ENCODE measurements around the gene PORCN.
"Not testable (repeated sequence)": the region's sequence is repeated elsewhere in the genome, so short reads cannot be mapped to it uniquely, and the experiment has no call there.

Gene PORCN

GRCh38 chrX:48540028-48540375 lies 31.2 kb downstream of the PORCN start:
- DNase-seq (ENCODE audit: low read depth, low spot score): no peak

DNA sequence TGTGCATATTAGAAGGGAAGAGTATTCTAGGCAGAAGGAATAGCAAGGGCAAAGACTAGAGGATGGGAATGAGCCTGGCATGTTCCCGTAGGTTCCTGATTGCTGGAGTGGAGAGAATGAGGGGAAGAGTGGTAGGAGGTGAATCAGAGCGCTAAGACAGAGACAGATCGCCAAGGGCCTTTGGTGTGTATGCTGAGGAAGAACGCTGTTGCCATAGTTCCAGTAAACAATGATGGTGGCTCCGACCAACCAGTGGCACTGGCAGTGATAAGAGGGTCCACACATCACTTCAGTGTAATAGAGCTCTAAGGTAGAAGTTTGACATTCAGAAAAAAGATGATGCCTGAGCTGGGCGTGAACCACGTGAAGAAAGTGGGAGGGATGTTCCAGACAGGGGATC lies 31.7 kb downstream of the PORCN start:
- no peak for DNase-seq (ENCODE audit: low read depth, low spot score)

GRCh38 chrX:48541140-48541814 lies 32.5 kb downstream of the PORCN start:
- DNase-seq (ENCODE audit: low read depth, low spot score): no peak

DNA sequence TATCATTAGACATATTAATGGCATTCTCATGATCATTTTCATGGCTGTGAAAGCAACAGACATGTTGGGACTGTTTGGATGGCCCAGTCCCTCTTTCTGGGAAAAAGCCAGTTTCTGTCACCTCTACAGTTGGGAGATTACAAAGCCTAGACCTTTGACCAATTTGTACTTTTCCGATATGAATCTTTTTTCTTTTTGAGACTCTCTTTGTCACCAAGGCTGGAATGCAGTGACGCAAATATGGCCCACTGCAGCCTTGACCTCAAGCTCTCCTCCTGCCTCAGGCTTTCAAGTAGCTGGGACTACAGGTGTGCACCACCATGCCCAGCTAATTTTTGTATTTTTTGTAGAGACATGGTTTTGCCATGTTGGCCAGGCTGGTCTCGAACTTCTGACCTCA lies 40.1 kb downstream of the PORCN start:
- DNase-seq (ENCODE audit: low read depth, low spot score): no peak

DNA sequence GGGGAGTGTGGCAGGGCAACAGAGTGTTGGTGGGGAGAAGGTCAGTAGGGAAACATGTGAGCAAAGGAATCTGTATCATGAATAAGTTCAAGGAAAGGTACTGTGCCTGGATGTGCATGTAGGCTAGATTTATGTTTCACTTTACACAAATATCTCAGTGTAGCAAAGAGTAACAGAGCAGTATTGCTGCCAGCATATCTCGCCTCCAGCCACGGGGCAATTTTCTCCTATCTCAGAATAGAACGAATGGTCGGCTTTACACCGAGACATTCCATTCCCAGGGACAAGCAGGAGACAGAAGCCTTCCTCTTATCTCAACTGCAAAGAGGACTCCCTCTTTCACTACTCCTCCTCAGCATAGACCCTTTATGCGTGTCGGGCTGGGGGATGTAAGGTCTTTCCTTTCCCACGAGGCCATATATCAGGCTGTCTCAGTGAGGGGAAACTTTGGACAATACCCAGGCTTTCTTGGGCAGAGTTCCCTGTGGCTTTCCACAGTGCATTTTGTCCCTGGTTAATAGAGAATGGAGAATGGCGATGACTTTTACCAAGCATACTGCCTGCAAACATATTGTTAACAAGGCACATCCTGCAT lies 47.0 kb downstream of the PORCN start:
- not testable (repeated sequence) for DNase-seq (ENCODE audit: low read depth, low spot score)

DNA sequence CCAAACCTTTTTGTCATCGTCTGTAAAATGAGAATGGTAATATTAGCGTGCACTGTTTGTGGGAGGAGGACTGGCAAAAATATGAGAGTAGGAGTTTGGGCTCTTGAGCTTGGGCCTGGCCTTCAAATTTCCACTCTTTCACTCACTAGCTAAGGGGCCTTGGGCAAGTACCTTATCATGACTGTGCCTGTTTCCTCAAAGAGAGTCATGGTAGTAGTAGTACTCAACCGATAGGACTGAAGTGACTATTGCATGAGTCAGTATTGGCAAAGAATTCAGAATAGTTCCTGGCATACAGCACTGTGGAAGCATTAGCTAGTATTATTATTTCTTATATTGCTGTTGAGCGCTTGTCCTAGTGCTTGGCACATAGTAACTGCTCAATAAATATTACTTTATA lies 49.5 kb downstream of the PORCN start:
- no peak for DNase-seq (ENCODE audit: low read depth, low spot score)

DNA sequence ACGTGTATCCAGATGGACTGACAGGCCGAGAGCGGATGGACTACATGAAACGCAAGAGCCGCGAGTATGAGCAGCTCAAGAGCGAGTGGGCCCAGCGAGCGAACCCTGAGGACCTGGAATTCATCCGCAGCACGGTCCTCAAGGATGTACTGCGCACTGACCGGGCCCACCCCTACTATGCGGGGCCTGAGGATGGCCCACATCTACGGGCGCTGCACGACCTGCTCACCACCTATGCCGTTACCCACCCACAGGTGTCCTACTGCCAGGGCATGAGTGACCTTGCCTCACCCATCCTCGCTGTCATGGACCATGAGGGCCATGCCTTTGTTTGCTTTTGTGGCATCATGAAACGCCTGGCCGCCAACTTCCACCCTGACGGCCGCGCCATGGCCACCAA lies 50.8 kb downstream of the PORCN start:
- DNase-seq (ENCODE audit: low read depth, low spot score): no peak

DNA sequence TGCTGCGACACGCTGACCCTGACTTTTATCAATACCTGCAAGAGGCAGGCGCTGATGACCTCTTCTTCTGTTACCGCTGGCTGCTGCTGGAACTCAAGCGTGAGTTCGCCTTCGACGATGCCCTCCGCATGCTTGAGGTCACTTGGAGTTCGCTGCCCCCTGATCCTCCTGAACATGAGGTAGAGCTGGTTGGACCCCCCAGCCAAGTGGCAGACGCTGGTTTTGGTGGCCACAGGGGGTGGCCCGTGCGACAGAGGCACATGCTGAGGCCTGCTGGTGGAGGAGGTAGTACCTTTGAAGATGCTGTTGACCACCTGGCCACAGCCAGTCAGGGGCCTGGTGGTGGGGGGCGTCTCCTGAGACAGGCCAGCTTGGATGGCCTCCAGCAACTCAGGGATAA lies 51.3 kb downstream of the PORCN start:
- DNase-seq (ENCODE audit: low read depth, low spot score): no peak

DNA sequence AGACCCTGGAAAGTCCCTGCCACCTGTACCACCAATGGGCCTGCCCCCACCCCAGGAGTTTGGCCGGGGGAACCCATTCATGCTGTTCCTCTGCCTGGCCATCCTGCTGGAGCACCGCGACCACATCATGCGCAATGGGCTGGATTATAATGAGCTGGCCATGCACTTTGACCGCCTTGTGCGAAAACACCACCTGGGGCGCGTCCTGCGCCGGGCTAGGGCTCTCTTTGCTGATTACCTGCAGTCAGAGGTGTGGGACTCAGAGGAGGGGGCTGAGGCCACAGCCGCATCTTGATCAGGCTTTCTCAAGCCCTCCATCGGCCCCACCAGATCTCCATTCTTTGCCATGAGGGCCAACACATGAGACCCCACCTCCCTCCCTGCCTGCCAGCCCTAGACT lies 51.9 kb downstream of the PORCN start:
- DNase-seq (ENCODE audit: low read depth, low spot score): no peak

DNA sequence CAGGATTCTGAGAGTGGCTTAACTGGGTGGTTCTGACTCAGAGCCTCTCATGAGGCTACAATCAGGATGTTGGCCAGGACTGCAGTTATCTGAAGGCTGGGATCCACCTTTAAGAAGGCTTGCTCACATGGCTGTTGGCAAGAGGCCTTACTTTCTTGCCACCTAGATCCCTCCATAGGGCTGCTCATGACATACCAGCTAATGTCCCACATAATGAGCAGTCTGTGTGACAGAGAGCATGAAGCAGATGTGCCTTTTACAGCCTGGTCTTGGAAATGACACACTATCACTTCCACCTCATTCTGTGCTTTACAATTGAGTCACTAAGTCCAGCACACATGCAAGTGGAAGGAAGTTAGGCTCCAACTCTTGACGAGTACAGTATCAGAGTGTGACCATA lies 61.2 kb downstream of the PORCN start:
- DNase-seq (ENCODE audit: low read depth, low spot score): no peak
